ENCODE results near the gene MFSD1. TPM values are rescaled to one million over a fixed set of nuclear protein-coding genes. Genes with fewer than 3 reads are reported as not detected.

The MFSD1 gene
- total and polyA plus RNA-seq, 2 of the 13 experiments (the other 11 are each of a cell fraction or from before 2014, with no cell fraction given): 17.3 to 37.9 TPM

DNA sequence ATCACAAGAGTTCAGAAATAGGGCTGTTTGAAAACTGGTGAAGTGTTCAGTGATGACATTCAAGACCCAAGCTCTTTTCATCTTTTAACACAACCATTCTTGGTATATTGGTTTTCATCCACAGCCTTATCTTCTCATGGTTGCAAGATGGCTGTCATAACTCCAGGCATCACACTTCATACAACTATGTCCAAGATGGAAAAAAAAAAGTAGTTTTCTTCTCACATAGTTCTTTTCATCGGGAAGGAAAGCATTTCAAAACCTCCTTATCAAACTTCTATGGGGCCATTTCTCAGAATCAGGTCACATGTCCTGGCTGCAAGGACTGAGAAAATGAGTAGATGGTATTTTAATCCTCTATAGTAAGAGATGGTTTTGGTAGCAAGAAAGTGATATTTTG is 21.1 kb upstream of the MFSD1 start:
- in situ Hi-C loops (cut with HindIII; ENCODE audit: extremely low pct_ligation_motif_present, low pct_unique_long_range_greater_than_20kb): loop anchor here (25.0 kb wide), 1 partner anchor 243 kb away; no protein-coding TSS in a partner anchor
- Histone ChIP-seq H3K27ac (ENCODE audit: extremely low read length, insufficient read depth, low read length) (no peak overlapping the region), H3K9me3 (ENCODE audit: low read length) (no peaks in the 10 kb centered on the region), H3K79me2 (ENCODE audit: insufficient read depth, low read length) (no peaks in the 10 kb centered on the region), H3K4me2 (ENCODE audit: low read depth, low read length) (no peak overlapping the region), H4K20me1 (ENCODE audit: insufficient read depth, low read length) (no peaks in the 10 kb centered on the region), H3K4me3 (replicated peaks in 1 of 3; ENCODE audit: insufficient read depth in 1 of 3, low read depth in 2 of 3, low read length in 3 of 3) (no peak overlapping the region), H3K9ac (ENCODE audit: insufficient read depth, low read depth, low read length) (no peak overlapping the region), H3K4me1 (ENCODE audit: insufficient read depth, low read length) (peaks cover 9% of the 10 kb centered on the region), H2AFZ (ENCODE audit: low read length) (no peak overlapping the region), H3K36me3 (replicated peaks in 1 of 2; ENCODE audit: control insufficient read depth in 1 of 2, insufficient read depth in 2 of 2, low read length in 2 of 2) (no peaks in the 10 kb centered on the region), H3K27me3 (ENCODE audit: control insufficient read depth in 1 of 2, insufficient read depth in 2 of 2, low read length in 2 of 2) (no peaks in the 10 kb centered on the region)
- intact Hi-C loops (cut with micrococcal nuclease; ENCODE audit: unreplicated experiment): no loop called here
- ChIA-PET CTCF (ENCODE audit: low intra/inter-chr PET ratio, low total read pairs) (no interaction called here), POLR2A (no interaction called here)
- no peak for FAIRE-seq
- DNase-seq (ENCODE audit: low spot score): no peak
- no peak for TF ChIP-seq CCAR2 (optimal IDR thresholded peaks at IDR 0.05; ENCODE audit: low read depth, low read length)
- TF ChIP-seq ZNF230 (CRISPR knock-in tag; IDR thresholded peaks at IDR 0.05): no peak
- TF ChIP-seq RARA (CRISPR knock-in tag; IDR thresholded peaks at IDR 0.05): no peak
- no peak for TF ChIP-seq FOXC1 (CRISPR knock-in tag; IDR thresholded peaks at IDR 0.05; ENCODE audit: borderline replicate concordance)
- no peak for TF ChIP-seq ZNF253 (CRISPR knock-in tag; IDR thresholded peaks at IDR 0.05; ENCODE audit: borderline replicate concordance)
- TF ChIP-seq, protein P1, sequence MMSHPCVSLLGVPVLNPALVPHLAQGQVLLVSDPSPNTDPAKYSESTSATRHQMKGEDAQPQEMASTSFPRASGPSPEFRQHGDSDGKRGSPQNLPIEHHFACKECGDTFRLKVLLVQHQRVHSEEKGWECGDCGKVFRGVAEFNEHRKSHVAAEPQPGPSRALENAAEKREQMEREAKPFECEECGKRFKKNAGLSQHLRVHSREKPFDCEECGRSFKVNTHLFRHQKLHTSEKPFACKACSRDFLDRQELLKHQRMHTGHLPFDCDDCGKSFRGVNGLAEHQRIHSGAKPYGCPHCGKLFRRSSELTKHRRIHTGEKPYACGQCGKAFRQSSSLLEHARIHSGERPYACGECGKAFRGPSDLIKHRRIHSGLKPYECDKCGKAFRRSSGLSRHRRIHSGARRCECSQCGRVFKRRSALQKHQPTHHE (CRISPR knock-in tag; IDR thresholded peaks at IDR 0.05; ENCODE audit: borderline replicate concordance): no peak
- no peak for TF ChIP-seq CEBPB (IDR thresholded peaks at IDR 0.05; ENCODE audit: borderline replicate concordance, low read depth, low read length)
- TF ChIP-seq, protein P2, sequence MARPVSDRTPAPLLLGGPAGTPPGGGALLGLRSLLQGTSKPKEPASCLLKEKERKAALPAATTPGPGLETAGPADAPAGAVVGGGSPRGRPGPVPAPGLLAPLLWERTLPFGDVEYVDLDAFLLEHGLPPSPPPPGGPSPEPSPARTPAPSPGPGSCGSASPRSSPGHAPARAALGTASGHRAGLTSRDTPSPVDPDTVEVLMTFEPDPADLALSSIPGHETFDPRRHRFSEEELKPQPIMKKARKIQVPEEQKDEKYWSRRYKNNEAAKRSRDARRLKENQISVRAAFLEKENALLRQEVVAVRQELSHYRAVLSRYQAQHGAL (CRISPR knock-in tag; IDR thresholded peaks at IDR 0.05; ENCODE audit: not compliant biosample characterization): no peak
- TF ChIP-seq ZMYM2 (CRISPR knock-in tag; IDR thresholded peaks at IDR 0.05): no peak
- no peak for TF ChIP-seq ZNF331 (CRISPR knock-in tag; IDR thresholded peaks at IDR 0.05)
- TF ChIP-seq, protein P3, sequence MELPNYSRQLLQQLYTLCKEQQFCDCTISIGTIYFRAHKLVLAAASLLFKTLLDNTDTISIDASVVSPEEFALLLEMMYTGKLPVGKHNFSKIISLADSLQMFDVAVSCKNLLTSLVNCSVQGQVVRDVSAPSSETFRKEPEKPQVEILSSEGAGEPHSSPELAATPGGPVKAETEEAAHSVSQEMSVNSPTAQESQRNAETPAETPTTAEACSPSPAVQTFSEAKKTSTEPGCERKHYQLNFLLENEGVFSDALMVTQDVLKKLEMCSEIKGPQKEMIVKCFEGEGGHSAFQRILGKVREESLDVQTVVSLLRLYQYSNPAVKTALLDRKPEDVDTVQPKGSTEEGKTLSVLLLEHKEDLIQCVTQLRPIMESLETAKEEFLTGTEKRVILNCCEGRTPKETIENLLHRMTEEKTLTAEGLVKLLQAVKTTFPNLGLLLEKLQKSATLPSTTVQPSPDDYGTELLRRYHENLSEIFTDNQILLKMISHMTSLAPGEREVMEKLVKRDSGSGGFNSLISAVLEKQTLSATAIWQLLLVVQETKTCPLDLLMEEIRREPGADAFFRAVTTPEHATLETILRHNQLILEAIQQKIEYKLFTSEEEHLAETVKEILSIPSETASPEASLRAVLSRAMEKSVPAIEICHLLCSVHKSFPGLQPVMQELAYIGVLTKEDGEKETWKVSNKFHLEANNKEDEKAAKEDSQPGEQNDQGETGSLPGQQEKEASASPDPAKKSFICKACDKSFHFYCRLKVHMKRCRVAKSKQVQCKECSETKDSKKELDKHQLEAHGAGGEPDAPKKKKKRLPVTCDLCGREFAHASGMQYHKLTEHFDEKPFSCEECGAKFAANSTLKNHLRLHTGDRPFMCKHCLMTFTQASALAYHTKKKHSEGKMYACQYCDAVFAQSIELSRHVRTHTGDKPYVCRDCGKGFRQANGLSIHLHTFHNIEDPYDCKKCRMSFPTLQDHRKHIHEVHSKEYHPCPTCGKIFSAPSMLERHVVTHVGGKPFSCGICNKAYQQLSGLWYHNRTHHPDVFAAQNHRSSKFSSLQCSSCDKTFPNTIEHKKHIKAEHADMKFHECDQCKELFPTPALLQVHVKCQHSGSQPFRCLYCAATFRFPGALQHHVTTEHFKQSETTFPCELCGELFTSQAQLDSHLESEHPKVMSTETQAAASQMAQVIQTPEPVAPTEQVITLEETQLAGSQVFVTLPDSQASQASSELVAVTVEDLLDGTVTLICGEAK (IDR thresholded peaks at IDR 0.05): no peak
- TF ChIP-seq, protein P3 (CRISPR knock-in tag; IDR thresholded peaks at IDR 0.05): no peak
- BruUV-seq (replicated peaks): no TSS peak
- 50% methylated on average over 1 of the region's 1 CpG for whole genome bisulfite sequencing (ENCODE audit: low lambda C conversion rate)
- ATAC-seq: no peak

Data from HepG2 (cell line).